DMS153 treated with DMSO at 0.1 percent for 48 hours (cell line): ENCODE measurements around the gene CDH4.
"Not testable (repeated sequence)": the region's sequence is repeated elsewhere in the genome, so short reads cannot be mapped to it uniquely, and the experiment has no call there.

Experiments
- DNase-seq: peaks from one replicate; lab custom pipeline; 2025; ENCODE audit not compliant: unreplicated experiment; lab: John Stamatoyannopoulos, UW

CDH4 gene

DNA sequence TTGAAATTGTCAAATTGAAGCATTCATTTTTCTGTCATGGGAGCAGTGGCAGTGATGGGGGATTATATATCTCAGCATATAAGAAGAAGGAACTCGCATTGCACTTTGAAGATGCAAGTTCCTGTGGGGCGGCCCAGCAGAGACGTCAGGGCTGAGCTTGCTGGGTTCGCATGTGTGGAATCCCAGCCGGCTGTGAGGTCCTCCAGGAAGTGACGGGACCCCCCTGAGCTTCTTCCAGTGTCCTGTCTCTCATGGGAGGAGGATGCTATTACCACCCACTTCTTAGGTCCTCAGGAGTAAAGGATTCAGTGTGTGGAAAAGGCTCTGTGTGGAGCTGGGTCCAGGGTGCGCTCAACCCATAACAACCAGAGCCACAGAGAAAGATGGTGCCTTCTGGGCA is 201.2 kb downstream of the CDH4 start:
- DNase-seq: no peak

DNA sequence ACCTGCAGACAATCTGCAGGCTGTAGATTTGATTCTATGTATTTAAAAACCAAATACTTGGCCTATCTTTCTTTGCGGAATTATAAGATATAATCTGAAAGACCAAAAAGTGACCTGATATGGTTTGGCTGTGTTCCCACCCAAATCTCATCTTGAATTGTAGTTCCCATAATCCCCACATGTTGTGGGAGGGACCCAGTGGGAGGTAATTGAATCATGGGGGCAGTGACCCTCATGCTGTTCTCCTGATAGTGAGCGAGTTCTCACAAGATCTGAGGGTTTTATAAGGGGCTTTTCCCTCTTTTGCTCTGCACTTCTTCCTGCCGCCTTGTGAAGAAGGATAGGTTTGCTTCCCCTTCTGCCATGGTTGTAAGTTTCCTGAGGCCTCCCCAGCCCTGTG is 201.6 kb downstream of the CDH4 start:
- not testable (repeated sequence) for DNase-seq

DNA sequence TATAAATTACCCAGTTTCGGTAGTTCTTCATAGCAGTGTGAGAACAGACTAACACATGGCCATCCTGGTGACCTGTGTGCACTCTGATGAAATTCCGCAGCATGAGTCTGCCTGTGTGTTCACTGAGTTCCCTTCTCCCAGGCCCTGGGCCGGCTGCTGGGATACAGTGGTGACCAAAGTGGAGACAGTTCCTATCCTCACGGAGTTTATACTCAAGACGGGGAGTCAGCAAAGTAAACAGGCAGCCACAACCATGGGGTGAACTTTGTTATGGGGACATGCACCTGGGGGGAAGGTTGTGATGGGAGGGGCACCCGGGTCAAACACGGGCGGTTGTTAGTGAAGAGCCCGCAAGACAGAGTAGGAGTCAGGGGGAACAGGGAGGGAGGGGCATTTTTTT is 202.0 kb downstream of the CDH4 start:
- DNase-seq: no peak

DNA sequence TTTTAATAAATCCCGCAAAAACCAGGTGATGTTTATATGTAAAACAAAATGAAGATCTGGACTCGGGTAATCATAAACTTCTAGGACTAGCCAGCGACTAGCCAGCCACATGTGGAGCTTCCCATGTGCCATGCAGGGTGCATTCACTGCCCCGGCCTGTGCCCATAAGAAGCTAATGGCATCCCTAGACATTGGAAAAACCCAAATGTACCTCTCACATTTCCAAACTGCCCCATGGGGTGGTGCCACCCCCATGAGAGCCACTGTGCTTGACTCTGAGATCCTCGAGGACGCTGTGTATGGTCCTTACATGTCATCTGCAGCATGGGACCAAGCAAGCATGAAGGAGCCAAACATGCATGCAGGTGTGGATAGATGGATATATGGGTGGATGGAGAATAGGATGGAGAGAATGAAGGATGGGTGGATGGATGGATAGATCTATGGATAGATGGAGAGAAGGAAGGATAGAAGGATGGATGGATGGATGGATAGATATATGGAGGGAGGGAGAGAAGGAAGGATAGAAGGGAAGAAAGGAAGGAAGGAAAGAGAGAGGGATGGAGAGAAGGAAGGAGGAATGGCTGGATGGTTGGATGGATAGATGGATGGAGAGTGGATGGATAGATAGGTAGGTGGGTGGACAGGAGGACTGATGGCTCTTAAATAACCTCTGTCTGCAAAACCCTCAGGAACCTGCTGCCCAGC is 203.6 kb downstream of the CDH4 start:
- no peak for DNase-seq

DNA sequence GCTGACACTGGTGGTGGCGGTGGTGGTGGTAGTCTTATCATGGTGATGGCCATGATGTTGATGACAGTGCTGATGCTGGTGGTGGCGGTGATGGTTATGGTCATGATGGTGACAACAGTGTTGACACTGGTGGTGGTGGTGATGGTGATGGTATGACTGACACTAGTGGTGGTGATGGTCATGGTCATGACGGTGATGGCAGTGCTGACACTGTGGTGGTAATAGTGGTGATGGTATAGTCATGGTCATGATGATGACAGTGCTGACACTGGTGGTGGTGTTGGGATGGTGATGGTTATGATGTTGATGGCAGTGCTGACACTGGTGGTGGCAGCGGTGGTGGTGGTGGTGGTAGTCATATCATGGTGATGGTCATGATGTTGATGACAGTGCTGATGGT is 205.7 kb downstream of the CDH4 start:
- no peak for DNase-seq

DNA sequence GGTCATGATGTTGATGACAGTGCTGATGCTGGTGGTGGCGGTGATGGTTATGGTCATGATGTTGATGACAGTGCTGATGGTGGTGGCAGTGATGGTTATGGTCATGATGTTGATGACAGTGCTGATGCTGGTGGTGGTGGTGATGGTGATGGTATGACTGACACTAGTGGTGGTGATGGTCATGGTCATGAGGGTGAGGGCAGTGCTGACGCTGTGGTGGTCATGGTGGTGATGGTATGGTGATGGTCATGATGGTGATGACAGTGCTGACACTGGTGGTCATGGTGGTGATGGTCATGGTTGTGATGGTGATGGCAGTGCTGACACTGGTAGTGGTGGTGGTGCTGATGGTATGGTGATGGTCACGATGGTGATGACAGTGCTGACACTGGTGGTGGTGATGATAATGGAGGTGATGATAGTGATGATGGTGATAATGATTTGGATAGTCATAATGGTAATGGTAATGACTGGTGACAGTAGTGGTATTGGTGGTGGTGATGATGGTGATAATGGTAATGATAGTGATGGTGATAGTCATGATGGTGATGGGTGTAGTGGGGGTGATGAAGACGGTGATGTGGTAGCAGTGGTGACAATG is 206.2 kb downstream of the CDH4 start:
- DNase-seq: no peak

DNA sequence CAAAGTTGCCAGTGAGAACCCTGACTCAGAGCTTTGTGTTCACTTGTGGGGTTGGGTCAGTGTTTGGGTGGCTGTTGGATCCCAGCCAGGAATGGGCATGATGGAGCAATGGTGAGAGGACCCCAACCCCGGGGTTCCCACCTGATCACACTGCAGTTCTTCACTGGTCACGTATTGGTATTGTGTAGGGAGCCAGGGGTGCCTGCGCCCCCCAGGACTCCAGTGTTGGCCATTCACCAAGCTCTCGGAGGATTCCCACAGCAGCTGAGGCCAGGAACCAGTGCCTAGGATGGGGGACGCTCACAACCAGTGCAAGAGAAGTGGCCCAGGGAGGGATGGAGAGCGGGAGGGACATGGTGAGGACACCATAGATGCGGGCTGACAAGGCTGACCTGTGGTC is 207.2 kb downstream of the CDH4 start:
- DNase-seq: no peak

DNA sequence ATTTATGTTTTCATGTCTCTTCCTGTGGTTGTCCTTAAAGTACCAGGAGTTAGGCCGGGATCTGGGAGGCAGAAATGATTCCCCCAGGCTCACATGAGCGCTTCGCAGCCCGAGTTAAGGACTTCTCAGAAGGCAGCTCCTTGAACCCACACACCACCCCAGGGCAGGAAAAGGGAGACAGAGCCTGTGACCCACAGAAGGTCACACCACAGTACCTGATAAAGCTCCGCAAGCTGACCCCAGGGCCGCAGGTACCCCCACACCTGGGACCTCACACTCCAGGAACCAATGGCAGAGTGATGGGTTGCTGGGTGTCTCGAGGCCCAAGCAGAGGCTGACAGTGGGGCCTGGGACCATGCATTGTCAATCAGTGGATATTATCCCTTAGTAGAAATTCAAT is 207.6 kb downstream of the CDH4 start:
- no peak for DNase-seq

DNA sequence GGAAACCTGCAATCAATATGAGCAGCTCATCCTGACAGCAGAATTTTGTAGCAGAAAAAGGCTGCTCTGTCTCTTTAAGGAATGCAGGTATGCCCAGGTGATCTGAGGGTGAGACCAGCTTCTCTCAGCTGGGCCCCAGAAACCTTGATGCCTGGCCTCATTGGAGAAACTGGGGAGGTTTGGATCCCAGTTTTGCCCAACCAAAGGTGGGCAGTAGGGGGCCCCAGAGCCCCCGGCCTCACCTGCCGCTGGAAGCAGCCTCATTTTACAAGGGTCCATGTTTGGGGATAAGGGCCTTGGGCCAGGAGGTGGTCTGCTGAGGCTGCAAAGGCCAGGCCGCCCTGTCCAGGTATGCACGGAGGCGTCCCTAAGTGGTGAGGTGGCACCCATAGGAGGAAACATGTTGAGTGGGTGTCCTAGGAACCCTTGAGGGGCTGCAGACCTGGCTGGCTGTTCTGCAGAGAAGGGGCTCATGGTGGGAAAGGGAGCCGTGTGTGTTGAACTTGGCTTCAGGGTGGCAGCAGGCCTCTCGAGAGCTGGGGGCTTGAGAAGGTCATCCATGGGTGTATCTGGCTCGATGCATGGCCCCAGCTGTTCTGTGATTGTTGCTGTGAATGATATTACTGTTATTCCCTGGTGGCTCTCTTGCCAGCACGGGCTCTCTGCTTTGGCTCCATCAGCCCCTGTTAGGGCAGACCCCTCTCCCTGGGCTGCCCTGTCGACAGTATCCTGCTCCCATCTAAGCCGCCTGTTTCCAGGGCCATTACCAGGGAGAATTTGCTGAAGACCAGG is 208.4 kb downstream of the CDH4 start:
- DNase-seq: no peak

DNA sequence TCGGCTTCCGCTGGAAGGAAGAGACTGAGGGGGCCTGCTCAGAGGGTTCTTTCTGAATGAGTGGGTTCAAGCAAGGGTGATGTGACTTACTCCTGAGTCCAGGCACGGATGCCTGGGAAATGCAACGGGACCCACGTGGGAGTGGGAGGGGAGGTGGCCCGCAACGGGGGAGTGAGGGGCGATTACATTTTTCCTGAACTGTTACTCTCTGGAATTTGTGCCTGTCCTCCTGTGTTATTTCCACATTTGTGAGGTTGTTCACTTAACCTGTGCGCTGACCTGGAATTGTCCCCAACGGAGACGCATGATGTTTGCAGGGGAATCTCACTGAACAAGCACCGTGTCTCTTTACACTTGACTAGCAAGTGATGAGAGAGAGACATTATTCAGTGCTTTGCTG is 209.4 kb downstream of the CDH4 start:
- no peak for DNase-seq

DNA sequence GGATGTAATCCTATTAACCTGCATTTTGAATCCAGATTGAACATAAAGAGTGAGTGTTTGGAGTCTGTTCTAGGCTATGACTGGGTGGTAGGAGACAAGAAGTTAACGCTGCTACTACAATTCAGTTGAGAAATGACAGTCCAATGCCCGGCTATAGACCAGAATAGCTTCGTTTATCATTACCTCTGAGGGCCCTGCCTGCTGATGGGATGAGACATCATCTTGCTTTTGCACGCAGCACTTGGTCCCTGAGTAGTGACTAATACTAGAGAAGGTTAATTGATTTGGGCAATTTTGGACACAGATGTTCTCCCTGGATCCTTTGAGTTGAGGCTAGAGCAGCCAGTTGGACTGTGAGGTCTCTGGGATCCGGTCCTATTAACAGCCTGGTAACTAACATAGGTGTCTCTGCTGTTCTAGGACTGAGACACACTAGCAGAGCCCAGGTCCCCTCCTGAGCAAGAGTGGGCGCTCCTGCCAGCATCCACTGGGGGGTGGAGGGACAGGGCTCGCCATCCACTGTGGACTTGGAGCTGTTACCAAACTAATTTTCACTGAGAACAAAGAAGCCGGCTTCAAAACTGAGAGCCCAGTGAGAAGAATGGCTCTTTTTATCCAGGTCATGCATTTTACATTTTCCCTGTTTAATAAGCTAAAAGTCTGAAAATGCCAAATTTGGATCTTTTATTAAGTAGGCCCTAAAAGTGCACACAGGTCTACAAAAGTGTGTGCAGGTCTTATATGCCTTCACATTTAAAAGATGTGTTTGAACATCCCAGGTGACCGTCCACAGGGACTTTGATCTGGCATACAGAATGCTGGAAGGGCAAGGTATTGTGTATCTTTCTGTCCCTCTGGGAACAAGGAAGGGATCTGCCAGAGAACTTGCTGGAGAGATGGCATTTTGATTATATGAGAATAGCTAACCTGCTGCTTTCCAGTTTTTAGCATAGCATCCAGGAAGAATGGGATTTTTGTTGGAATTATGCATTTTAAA is 212.5 kb downstream of the CDH4 start:
- DNase-seq: no peak

DNA sequence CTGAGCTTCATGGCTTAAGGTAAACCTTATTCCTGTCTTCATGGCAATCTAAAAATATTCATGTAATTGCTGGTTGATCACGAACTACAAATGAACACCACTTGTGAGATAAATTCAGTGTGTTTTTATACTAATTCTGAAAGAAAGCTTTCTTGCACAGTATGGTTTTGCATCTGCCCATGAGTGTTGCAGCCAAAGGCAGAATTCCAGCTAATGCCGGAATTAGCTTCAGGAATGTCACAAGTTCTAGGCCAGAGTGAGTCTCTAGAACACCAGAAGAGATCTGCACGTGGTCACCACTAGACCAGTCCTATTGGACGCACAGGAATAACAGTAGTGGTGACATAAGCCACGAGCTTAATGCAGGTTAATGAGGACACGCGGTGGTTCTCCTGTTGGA is 223.7 kb downstream of the CDH4 start:
- no peak for DNase-seq

DNA sequence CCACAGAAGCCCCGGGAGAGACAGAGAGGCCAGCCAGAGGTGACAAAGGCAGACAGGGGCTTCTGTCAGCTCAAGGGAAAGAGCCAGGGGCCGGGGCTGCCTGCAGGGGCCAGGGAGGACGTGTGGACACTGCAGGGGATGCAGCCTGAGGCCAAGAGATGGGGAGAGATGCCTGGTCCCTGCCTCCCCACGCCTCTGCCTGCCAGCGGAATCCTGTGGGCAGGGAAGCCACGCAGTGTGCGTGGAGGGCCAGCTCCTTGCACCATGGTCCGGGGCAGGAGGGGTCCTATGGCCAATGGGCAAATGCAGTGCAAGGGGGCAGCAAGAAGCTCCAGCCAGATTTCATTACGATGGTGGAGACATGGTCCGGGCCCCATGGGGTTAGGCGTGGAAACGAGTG is 224.9 kb downstream of the CDH4 start:
- DNase-seq: no peak

DNA sequence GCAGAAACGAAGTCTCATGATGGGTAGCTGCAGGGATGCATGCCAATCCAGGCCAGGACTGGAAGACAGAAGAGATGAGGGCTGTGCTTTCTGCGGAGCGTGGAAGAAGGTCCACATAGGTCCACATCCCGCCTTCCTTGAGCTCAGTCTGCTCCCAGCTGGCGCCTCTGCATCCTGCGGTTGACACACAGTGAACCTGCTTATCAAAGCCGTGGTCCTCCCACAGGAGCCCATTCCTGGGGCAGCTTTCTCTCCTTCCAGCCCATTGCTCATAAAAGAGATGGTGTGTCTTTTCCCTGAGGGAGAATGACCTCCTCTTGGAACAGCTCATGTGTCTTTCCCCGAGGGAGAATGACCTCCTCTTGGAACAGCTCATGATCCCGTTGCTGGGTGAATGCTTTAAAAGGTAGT is 225.4 kb downstream of the CDH4 start:
- DNase-seq: no peak

DNA sequence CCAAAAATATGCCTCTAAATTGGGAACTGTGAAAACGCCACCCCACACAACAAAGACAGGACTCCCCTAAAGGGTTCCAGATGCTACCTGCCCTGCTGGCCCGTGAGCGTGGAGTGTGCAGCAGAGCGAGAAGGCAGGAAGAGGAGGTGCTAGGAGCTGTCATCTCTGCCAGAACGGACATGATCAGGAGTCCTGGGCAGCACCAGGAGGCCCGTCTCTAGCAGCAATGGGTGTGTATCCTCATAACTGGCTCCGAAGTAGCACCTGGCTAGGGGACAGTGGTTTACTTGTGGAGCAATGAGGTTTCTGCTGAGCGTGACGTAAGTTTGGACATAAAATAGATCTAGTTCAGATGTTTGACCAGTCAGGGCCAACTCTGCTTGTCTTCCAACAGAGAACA is 226.0 kb downstream of the CDH4 start:
- no peak for DNase-seq

DNA sequence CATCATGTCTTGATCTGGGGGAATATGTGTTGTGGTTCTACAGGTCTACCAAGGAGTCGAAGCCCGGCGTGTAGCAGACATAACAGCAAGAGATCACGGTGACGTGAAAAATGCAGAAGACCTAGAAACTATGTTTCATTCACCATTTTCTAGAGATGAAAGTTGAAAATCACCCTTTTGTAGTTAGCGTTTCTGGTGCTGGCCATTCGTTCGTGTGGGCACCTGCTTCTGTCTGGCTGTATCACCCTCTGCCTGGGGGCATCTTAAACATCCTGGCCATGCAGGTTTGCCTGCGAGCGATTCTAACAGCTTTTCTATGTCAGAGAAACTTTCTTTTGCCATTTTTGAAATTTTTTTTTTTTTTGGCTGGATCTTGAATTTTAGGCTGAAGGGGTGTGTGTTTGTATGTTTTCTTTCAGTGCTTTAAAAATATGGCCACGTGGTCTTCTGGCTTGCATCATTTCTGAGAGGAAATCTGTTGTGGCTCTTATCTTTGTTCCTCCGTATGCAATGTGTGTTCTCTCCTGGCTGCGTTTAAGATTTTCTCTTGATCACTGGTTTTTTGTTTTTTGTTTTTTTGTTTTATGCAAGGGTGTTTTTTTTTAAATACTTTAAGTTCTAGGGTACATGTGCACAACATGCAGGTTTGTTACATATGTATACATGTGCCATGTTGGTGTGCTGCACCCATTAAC is 226.7 kb downstream of the CDH4 start:
- DNase-seq: no peak

DNA sequence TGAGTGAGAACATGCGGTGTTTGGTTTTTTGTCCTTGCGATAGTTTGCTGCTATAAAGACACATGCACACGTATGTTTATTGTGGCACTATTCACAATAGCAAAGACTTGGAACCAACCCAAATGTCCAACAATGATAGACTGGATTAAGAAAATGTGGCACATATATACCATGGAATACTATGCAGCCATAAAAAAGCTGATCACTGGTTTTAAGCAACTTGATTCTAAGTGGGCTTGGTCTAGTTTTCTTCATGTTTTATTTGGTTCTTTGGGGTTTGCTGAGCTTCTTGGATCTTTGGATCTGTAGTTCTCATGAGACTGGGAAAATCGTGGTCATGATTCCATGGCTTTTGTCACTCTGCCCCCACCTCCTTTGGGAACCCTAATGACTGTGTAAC is 227.4 kb downstream of the CDH4 start:
- not testable (repeated sequence) for DNase-seq

DNA sequence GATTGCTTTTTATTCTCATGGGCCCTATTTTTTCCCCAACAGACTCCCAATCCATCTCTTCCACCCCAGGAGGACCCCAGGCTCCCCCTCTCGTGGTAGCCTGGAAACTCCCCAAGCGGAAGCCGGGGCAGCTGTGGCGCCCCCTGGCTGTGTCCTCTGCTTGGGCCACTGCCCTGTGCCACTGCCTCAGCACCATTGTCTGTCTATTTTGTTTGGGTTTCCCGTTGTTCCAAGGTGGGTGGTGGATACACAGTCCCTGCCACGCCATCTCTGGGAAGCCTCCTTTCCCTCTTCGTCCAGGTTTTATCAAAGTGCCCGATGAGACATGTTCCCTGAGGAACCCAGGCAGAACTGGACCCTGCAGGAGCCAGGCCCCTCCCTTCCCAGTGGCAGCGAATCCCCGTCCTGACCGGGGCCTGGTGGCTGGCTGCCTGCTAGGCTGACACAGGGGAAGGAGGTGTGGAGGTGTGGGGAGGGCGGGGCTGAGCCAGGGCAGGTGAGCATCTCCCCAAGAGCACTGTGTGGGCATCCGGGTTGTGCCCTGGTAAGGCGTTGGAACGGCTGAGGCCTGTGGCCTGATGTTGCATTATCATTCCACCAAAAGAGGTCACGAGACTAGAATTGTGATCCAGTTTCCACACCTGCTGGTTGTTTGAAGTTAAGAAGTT is 228.2 kb downstream of the CDH4 start:
- no peak for DNase-seq

DNA sequence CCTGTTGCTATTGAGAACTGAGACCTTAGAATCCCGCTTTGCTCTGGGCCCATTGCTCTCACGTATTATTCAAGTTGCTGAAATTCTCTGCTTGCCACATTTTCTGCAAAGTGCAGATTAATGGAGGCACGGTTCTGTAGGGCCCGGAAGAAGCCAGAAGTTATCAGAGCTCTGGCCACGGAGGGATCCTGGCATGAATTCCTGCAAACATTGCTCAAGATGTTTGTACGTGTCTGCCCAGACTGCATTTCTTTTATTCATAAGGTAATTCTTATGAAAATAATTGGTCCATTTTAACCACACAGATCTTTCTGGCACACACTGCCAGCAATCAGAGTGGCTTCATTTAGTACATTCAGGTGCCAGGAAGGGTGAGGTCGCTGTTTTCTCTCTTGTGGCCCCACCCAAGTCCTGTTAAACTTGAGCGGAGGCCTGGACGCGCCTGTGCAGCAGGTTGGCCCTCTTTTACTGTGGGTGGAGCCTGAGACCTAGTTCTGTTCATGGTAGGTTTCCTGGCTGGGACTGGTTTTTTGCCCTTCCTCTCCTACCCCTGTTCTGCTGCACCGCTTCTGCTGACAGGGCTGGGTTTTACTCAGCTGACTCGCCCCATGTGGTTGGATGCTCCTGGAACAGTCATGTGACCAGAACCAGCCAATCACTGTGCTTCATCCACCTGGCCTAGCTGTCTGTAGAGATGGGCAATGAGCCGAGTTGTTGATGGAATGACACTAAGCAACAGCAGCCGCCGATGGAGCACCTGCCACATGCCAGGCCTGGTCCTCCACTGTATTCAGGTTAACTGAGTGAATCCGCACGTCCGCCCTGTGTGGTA is 230.2 kb downstream of the CDH4 start:
- DNase-seq: no peak
